K562 (cell line): ENCODE results near the gene TBCC. TPM values are rescaled to one million over a fixed set of nuclear protein-coding genes. Genes with fewer than 3 reads are reported as not detected.

Experiments
- ATAC-seq: fragments of 200-7000 bp; cut with Tn5 transposase; 3 replicates; pipeline ENCODE4 v1.9.1; 2020; ENCODE audit warnings: moderate library complexity
- BruUV-seq: library from RNA; stranded (reverse); fragments of 400-500 nt; replicated peaks from 2 replicates; lab custom pipeline; 2021; lab: Mats Ljungman, UMichigan
- CTCF ChIA-PET: fragments of 300-600 bp; formaldehyde crosslinking; extraction: SDS; loops from one replicate; lab custom pipeline; 2021; ENCODE audit warnings: low intra/inter-chr PET ratio; lab: Yijun Ruan, JAX
- POLR2A ChIA-PET: fragments of 300-600, 350-650 bp; sonication (Branson Sonifier 250); formaldehyde crosslinking; extraction: SDS; loops from one replicate; lab custom pipeline; 2021; ENCODE audit warnings: antibody characterized with exemption, inconsistent platforms; lab: Yijun Ruan, JAX
- DNase-seq, 4 experiments: peaks; one replicate each; pipeline versions ENCODE4 v3.0.0 to v3.0.0-alpha.2; 2011 to 2018; ENCODE audit warnings: low spot score in 3 of 4, mixed read lengths in 3 of 4; ENCODE audit errors: extremely low read depth in 1 of 4
- FAIRE-seq: peaks from 2 replicates; lab custom pipeline; 2011; peaks lifted over from hg19 to GRCh38; lab: Jason Lieb, UNC
- H2AFZ ChIP-seq: 2 replicates; pipeline ENCODE4 v1.6.0; 2011; ENCODE audit warnings: low read depth, low read length, control low read depth, inconsistent platforms
- H3K27ac ChIP-seq: fragments of 200-600 bp; 3 replicates; pipeline ENCODE4 v1.8.0; 2011; ENCODE audit warnings: low read depth, mild to moderate bottlenecking, control low read depth, inconsistent platforms, low read length, moderate library complexity, mixed read lengths; ENCODE audit errors: extremely low read depth
- H3K27me3 ChIP-seq, 2 experiments: fragments of 300-600 bp in 1 of 2; 2 replicates in 1 of 2; 3 replicates in 1 of 2; pipeline versions ENCODE4 v1.6.0 to v1.8.0; 2011; ENCODE audit warnings: inconsistent platforms in 2 of 2, low read length in 2 of 2, mild to moderate bottlenecking in 1 of 2, mixed read lengths in 1 of 2, moderate library complexity in 1 of 2; ENCODE audit not compliant: control insufficient read depth in 2 of 2, insufficient read depth in 2 of 2
- H3K36me3 ChIP-seq: fragments of 300-600 bp; 3 replicates; pipeline ENCODE4 v1.8.0; 2011; ENCODE audit warnings: mild to moderate bottlenecking, low read length, inconsistent platforms; ENCODE audit not compliant: control insufficient read depth, insufficient read depth
- H3K4me1 ChIP-seq, 2 experiments: fragments of 200-600 bp in 1 of 2; replicated peaks in 1 of 2; 2 replicates in 1 of 2; 3 replicates in 1 of 2; pipeline versions ENCODE4 v1.5.1 to v1.8.0; 2011; ENCODE audit warnings: inconsistent platforms in 2 of 2, low read length in 2 of 2, mild to moderate bottlenecking in 1 of 2, mixed read lengths in 1 of 2, moderate library complexity in 1 of 2; ENCODE audit not compliant: control insufficient read depth in 2 of 2, insufficient read depth in 2 of 2
- H3K4me2 ChIP-seq: 2 replicates; pipeline ENCODE4 v1.6.1; 2011; ENCODE audit warnings: low read length, control low read depth, inconsistent platforms, mixed read lengths; ENCODE audit not compliant: insufficient read depth
- H3K4me3 ChIP-seq: fragments of 200-600 bp; sonication (generic), shearing (Covaris generic); 2 replicates; pipeline ENCODE4 v1.5.1; 2016; ENCODE audit warnings: control low read depth, inconsistent platforms
- H3K79me2 ChIP-seq: fragments of 200-600 bp; 3 replicates; pipeline ENCODE4 v1.8.0; 2011; ENCODE audit warnings: low read length, inconsistent platforms; ENCODE audit not compliant: control insufficient read depth, insufficient read depth
- H3K9ac ChIP-seq, 2 experiments: 2 replicates each; pipeline versions ENCODE4 v1.6.0 to v1.6.1; 2011; ENCODE audit warnings: low read depth in 2 of 2, low read length in 2 of 2, control low read depth in 1 of 2, inconsistent platforms in 1 of 2, mild to moderate bottlenecking in 1 of 2, mixed read lengths in 1 of 2; ENCODE audit not compliant: insufficient read depth in 1 of 2
- H3K9me1 ChIP-seq: one replicate; pipeline ENCODE4 v1.6.0; 2011; ENCODE audit warnings: inconsistent platforms, mild to moderate bottlenecking, low read length, moderate library complexity; ENCODE audit not compliant: control insufficient read depth, insufficient read depth
- H3K9me3 ChIP-seq: replicated peaks from 2 replicates; pipeline ENCODE4 v1.5.1; 2011; ENCODE audit warnings: low read depth, low read length, inconsistent platforms; ENCODE audit not compliant: control insufficient read depth, insufficient read depth
- H4K20me1 ChIP-seq: replicated peaks from 2 replicates; pipeline ENCODE4 v1.6.1; 2011; ENCODE audit warnings: low read length, inconsistent platforms, mixed read lengths; ENCODE audit not compliant: control insufficient read depth, insufficient read depth
- ARID3A ChIP-seq: IDR thresholded peaks from 2 replicates; pipeline ENCODE4 v1.6.1; 2012; ENCODE audit warnings: low read depth, low read length, improper control_type of control experiment, borderline replicate concordance
- ATF7 ChIP-seq: fragments of 450-650 bp; IDR thresholded peaks from 2 replicates; pipeline ENCODE4 v1.7.1; 2014; ENCODE audit warnings: mild to moderate bottlenecking, moderate library complexity
- CBFA2T2 ChIP-seq: fragments of 450-650 bp; conservative IDR thresholded peaks from 2 replicates; pipeline ENCODE4 v1.6.1; 2017; ENCODE audit warnings: mild to moderate bottlenecking
- FOXJ3 ChIP-seq: sonication (generic); formaldehyde crosslinking; IDR thresholded peaks from 2 replicates; pipeline ENCODE4 v1.4.0; 2020; ENCODE audit warnings: mild to moderate bottlenecking, missing genetic modification reagents
- HNRNPK ChIP-seq: fragments of 200-400 bp; formaldehyde crosslinking; IDR thresholded peaks from one replicate; pipeline ENCODE4 v1.6.1; 2018; ENCODE audit warnings: mild to moderate bottlenecking, low read depth, low read length; ENCODE audit not compliant: poor library complexity, severe bottlenecking
- KAT7 ChIP-seq: sonication (generic); formaldehyde crosslinking; IDR thresholded peaks from 2 replicates; pipeline ENCODE4 v1.8.0; 2022; ENCODE audit warnings: missing genetic modification reagents, mild to moderate bottlenecking, borderline replicate concordance
- MITF ChIP-seq: IDR thresholded peaks from 2 replicates; pipeline ENCODE4 v1.6.1; 2014; ENCODE audit warnings: antibody characterized with exemption
- SMAD2 ChIP-seq: fragments of 150-350 bp; IDR thresholded peaks from 2 replicates; pipeline ENCODE4 v1.6.1; 2014; ENCODE audit warnings: low read depth, mild to moderate bottlenecking, low read length
- ZEB2 ChIP-seq: fragments of 450-650 bp; IDR thresholded peaks from 2 replicates; pipeline ENCODE4 v1.6.1; 2016
- ZNF143 ChIP-seq: sonication (generic); formaldehyde crosslinking; IDR thresholded peaks from 2 replicates; pipeline ENCODE4 v1.9.0; 2022; ENCODE audit warnings: mild to moderate bottlenecking, missing genetic modification reagents
- WGBS: fragments of 100-300 bp; shearing (Covaris generic); methylation state at CpG from one replicate; pipeline ENCODE4 v1.1.6; 2016; ENCODE audit warnings: low coverage, mixed read lengths; ENCODE audit not compliant: insufficient coverage; ENCODE audit errors: missing lambda C conversion rate; 5-methylcytosine and 5-hydroxymethylcytosine counted together
- in situ Hi-C: fragments of 300-500 bp; cut with MboI; formaldehyde crosslinking; loops from 4 replicates; pipeline ENCODE4 v1.15.0; 2018; ENCODE audit warnings: inconsistent platforms, mixed read lengths
- intact Hi-C: fragments of 100-400 bp; cut with micrococcal nuclease; formaldehyde crosslinking; loops from 2 replicates; pipeline ENCODE4 v1.14.2; 2022
- polyA plus RNA-seq, 8 experiments: library from polyadenylated mRNA; depleted of rRNA in 4 of 8; stranded (reverse) in 5 of 8; unstranded in 3 of 8; fragments of >200 nt; fragmentation: Nextera tagmentation in 2 of 8; fragmentation: Illumina TruSeq in 1 of 8; extraction: Ambion mirVana in 2 of 8; extraction: Trizol in 1 of 8; gene quantifications; 2 replicates each; pipeline versions ENCODE4 v1.2.1 to v1.2.3, GENCODE V29; 2011 to 2014; ENCODE audit warnings: inconsistent platforms in 1 of 8, missing spikeins in 1 of 8
- total RNA-seq, 7 experiments: library from RNA; depleted of rRNA in 6 of 7; stranded (reverse); fragments of >200 nt in 6 of 7; fragmentation: Illumina TruSeq in 2 of 7; extraction: Trizol in 2 of 7; gene quantifications; 2 replicates each; pipeline versions ENCODE4 v1.2.1 to v1.2.3, GENCODE V29; 2011 to 2021; ENCODE audit warnings: low replicate concordance in 1 of 7
- TF ChIP-seq, protein P1 (sequence below): fragments of 200-400 bp; formaldehyde crosslinking; IDR thresholded peaks from 2 replicates; pipeline ENCODE4 v1.6.1; 2017; ENCODE audit warnings: mild to moderate bottlenecking, low read depth, low read length, moderate library complexity

Gene TBCC
- total and polyA plus RNA-seq, 9 of the 15 experiments (the other 6 are each of a cell fraction or from before 2014, with no cell fraction given), result 2.8 to 34.1 (median 23.3) TPM

DNA sequence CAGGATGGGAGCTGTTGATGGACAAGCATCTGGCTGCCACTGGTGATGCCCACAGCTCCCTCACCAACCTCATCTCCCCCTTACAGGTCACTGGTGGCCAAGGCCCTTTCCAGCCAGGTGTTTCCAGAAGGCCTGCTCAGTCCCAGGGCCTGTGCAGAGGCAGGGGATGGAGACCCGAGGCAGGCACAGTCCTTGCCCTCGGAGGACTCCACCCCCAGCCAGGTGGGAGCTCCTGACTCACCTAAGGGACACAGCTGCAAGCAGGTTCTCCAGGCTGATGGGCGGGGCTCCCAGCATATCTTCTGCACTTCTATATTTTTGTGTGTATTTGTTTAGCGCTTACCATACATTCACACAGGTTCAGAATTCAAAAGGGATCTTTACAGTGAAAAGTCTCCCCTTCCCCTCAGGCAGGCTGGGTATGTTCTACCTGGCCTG is 40.9 kb downstream of the TBCC start:
- Histone ChIP-seq H3K27me3 (no peaks in the 10 kb centered on the region; a peak in 1 of 5 replicates), H3K36me3 (no peaks in the 10 kb centered on the region), H3K4me1 (peaks cover 8 to 13% of the 10 kb centered on the region in 2 experiments), H3K79me2 (no peaks in the 10 kb centered on the region), H3K4me3 (no peak overlapping the region), H3K9me1 (no peaks in the 10 kb centered on the region), H3K9ac (no peak overlapping the region), H4K20me1 (no peaks in the 10 kb centered on the region), H2AFZ (0 out of 2 replicates have a peak overlapping the region, but pooled peaks have one; percentile 76), H3K9me3 (no peaks in the 10 kb centered on the region), H3K27ac (no peak overlapping the region), H3K4me2 (no peak overlapping the region)
- intact Hi-C loops, result no loop called here
- in situ Hi-C loops, result no loop called here
- ATAC-seq (no peak), DNase-seq (no peak), FAIRE-seq (no peak)
- TF ChIP-seq ARID3A (no peak), ATF7 (no peak), MITF (no peak), FOXJ3 (CRISPR knock-in tag) (no peak), HNRNPK (no peak), ZEB2 (no peak), SMAD2 (no peak), CBFA2T2 (no peak), ZNF143 (CRISPR knock-in tag) (no peak), KAT7 (no peak)
- TF ChIP-seq, protein P1, sequence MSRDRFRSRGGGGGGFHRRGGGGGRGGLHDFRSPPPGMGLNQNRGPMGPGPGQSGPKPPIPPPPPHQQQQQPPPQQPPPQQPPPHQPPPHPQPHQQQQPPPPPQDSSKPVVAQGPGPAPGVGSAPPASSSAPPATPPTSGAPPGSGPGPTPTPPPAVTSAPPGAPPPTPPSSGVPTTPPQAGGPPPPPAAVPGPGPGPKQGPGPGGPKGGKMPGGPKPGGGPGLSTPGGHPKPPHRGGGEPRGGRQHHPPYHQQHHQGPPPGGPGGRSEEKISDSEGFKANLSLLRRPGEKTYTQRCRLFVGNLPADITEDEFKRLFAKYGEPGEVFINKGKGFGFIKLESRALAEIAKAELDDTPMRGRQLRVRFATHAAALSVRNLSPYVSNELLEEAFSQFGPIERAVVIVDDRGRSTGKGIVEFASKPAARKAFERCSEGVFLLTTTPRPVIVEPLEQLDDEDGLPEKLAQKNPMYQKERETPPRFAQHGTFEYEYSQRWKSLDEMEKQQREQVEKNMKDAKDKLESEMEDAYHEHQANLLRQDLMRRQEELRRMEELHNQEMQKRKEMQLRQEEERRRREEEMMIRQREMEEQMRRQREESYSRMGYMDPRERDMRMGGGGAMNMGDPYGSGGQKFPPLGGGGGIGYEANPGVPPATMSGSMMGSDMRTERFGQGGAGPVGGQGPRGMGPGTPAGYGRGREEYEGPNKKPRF, result no peak
- WGBS, result 45% methylated on average over 4 of the region's 4 CpGs
- CTCF ChIA-PET, result no interaction called here
- no TSS peak for BruUV-seq
- POLR2A ChIA-PET, result interaction anchor here (0.7 to 1.0 kb wide), 3 partner anchors 9 to 175 kb away, joined by 3 to 4 read pairs (median 3); partner anchors contain the start of gene RPL7L1
